ENCODE data around the gene NDUFS5. TPM values are rescaled to one million over a fixed set of nuclear protein-coding genes. Genes with fewer than 3 reads are reported as not detected.

NDUFS5 gene
- 374 and 589 TPM in 2 replicates for total RNA-seq

DNA sequence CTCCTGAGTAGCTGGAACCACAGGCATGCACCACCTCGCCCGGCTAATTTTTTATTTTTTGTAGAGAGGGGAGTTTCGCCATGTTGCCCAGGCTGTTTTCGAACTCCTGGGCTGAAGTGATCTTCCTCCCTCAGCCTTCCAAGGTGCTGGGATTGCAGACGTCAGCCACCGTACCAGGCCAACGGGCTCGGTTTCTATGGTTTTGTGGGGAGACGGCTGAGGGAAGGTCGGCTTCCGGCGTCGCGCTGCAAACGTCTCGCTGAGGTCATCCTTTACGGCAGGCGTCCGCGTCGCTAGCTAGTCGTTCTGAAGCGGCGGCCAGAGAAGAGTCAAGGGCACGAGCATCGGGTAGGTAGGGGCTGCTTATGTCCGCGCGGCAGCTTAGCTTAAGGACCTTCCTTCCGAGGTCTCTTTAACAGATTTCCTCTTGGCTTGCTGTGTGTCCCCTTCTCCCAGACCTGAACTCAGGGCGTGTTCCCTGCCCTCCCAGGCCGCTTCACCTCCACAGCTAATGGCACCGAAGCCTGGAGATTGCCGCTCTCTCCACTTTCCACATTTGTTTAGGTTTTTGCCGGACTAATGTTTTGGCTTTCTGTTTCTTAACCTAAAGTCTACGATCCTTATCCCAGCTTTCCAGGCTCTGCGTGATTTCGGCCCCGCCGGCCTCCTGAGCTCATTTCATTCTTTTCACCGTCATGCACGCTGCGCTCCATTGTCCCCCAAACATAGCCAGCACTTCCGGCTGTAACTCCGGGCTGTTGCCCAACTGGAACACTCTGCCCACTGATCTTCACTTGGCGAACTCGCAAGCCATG lies at the start of gene NDUFS5:
TSS of gene NDUFS5 (plus strand) at position 300 of the 815 bp plus-strand sequence. CDS start 2,375 bp downstream, outside the sequence.

DNA sequence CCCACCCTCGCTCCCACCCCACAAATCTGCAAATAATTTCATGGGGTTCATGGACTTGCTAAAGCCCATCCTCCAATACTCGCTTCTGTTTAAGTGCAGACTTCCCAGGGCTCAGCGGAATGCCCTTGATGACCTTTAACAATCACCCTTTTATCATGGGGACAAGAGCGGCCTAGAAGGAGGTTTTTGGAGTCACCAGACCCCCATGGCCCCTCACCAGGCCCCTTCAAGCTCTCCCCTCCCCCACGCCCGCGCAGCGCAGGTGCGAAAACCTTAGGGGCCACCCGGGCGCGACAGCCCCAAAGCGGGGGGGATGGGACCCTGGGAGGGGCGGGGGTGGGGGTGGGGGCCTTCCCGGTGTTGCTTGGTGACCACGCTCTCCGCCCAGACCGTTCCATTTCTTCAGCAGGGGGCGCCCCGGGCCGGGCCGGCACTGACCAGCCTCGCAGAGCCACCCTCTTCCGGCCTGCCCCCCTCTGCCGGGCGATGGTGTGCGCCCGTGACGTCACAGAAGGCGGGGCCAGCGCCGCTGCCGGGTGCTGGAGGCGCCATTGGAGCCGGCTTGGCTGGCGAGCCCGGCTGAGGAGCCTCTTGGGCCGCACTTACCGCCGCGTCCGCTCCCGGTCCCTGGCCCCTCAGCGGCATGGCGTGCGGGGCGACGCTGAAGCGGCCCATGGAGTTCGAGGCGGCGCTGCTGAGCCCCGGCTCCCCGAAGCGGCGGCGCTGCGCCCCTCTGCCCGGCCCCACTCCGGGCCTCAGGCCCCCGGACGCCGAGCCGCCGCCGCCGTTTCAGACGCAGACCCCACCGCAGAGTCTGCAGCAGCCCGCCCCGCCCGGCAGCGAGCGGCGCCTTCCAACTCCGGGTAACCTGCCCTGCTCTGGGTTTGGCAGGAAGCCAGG lies 35.2 kb upstream of the NDUFS5 start, which contains the start of gene AKIRIN1:
TSS of gene AKIRIN1 (plus strand) at position 539 of the 900 bp plus-strand sequence. CDS start at position 644, 105 bp downstream.

Other genes starting within 250 kb of the NDUFS5 start
- 8.6 and 17.5 TPM in 2 replicates for gene RRAGC, start 166.6 kb upstream of the NDUFS5 start, total RNA-seq
- 8.7 and 22.2 TPM in 2 replicates for gene MYCBP, start 153.0 kb upstream of the NDUFS5 start, total RNA-seq
- not detected in 2 replicates for gene GJA9, start 144.8 kb upstream of the NDUFS5 start, total RNA-seq
- gene RHBDL2, start 84.5 kb upstream of the NDUFS5 start, total RNA-seq: 1.2 and 1.4 TPM in 2 replicates
- 43.1 and 56.0 TPM in 2 replicates for gene AKIRIN1, start 35.1 kb upstream of the NDUFS5 start, total RNA-seq
- gene MACF1, start 178.3 kb downstream of the NDUFS5 start, total RNA-seq: 393 and 589 TPM in 2 replicates